ENCODE results near the gene KCNT2.

The KCNT2 gene

DNA sequence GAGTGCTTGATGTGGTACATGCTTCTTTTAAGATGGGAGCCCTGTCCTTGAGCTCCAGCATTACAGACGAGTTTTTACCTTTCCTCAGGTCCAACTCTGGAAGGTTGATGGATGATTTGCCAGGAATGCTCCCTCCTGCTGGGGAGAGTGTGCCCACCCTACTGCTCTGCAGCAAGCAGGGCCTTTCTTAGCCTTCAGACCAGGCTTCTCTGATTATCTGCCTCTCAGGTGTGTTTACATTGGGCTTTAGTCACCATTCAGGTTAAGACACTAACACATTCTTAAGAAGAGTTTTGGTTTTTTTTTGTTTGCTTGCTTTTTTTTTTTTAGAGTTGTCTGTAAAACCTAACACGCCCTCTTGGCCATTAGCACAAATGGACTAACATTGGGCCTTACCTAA lies 301.8 kb downstream of the KCNT2 start:
- Histone ChIP-seq H3K9me3 (ENCODE audit: control insufficient read depth, insufficient read depth, low read depth, low read length) (no peaks in the 10 kb centered on the region), H3K4me3 (ENCODE audit: low read depth, low read length) (no peak overlapping the region), H3K36me3 (ENCODE audit: control insufficient read depth in 2 of 2, insufficient read depth in 1 of 2, low read length in 2 of 2) (no peaks in the 10 kb centered on the region), H3K4me1 (ENCODE audit: control insufficient read depth, insufficient read depth, low read length) (no peaks in the 10 kb centered on the region), H3K27ac (ENCODE audit: extremely low read depth, low read depth, low read length) (no peak overlapping the region)
- TF ChIP-seq ZNF654 (tag by site-specific recombination; IDR thresholded peaks at IDR 0.05; ENCODE audit: low read depth) (no peak), ZSCAN16 (tag by site-specific recombination; IDR thresholded peaks at IDR 0.05) (no peak), SCRT1 (tag by site-specific recombination; IDR thresholded peaks at IDR 0.05; ENCODE audit: borderline replicate concordance) (no peak), ZNF354C (tag by site-specific recombination; IDR thresholded peaks at IDR 0.05; ENCODE audit: borderline replicate concordance, low read depth) (no peak), OVOL3 (tag by site-specific recombination; IDR thresholded peaks at IDR 0.05) (no peak), RBAK (tag by site-specific recombination; IDR thresholded peaks at IDR 0.05) (no peak), ZNF274 (IDR thresholded peaks at IDR 0.05; ENCODE audit: low read length) (no peak), ZNF274 (tag by site-specific recombination; IDR thresholded peaks at IDR 0.05; ENCODE audit: borderline replicate concordance) (no peak), MYNN (tag by site-specific recombination; IDR thresholded peaks at IDR 0.05; ENCODE audit: borderline replicate concordance) (no peak), ZNF555 (tag by site-specific recombination; conservative IDR thresholded peaks at IDR 0.05) (no peak), ZNF776 (tag by site-specific recombination; IDR thresholded peaks at IDR 0.05; ENCODE audit: borderline replicate concordance) (no peak), GFI1B (tag by site-specific recombination; IDR thresholded peaks at IDR 0.05) (no peak), ZNF302 (tag by site-specific recombination; IDR thresholded peaks at IDR 0.05; ENCODE audit: low read depth) (no peak), ZNF664 (tag by site-specific recombination; IDR thresholded peaks at IDR 0.05) (no peak), ZNF335 (tag by site-specific recombination; conservative IDR thresholded peaks at IDR 0.05) (no peak), ZBTB1 (tag by site-specific recombination; IDR thresholded peaks at IDR 0.05) (no peak), ZNF404 (tag by site-specific recombination; IDR thresholded peaks at IDR 0.05) (no peak)
- TF ChIP-seq, protein P1, sequence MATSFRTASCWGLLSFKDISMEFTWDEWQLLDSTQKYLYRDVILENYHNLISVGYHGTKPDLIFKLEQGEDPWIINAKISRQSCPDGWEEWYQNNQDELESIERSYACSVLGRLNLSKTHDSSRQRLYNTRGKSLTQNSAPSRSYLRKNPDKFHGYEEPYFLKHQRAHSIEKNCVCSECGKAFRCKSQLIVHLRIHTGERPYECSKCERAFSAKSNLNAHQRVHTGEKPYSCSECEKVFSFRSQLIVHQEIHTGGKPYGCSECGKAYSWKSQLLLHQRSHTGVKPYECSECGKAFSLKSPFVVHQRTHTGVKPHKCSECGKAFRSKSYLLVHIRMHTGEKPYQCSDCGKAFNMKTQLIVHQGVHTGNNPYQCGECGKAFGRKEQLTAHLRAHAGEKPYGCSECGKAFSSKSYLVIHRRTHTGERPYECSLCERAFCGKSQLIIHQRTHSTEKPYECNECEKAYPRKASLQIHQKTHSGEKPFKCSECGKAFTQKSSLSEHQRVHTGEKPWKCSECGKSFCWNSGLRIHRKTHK (tag by site-specific recombination; IDR thresholded peaks at IDR 0.05), result no peak
- TF ChIP-seq, protein P2, sequence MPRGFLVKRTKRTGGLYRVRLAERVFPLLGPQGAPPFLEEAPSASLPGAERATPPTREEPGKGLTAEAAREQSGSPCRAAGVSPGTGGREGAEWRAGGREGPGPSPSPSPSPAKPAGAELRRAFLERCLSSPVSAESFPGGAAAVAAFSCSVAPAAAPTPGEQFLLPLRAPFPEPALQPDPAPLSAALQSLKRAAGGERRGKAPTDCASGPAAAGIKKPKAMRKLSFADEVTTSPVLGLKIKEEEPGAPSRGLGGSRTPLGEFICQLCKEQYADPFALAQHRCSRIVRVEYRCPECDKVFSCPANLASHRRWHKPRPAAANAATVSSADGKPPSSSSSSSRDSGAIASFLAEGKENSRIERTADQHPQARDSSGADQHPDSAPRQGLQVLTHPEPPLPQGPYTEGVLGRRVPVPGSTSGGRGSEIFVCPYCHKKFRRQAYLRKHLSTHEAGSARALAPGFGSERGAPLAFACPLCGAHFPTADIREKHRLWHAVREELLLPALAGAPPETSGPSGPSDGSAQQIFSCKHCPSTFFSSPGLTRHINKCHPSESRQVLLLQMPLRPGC (tag by site-specific recombination; IDR thresholded peaks at IDR 0.05), result no peak
- TF ChIP-seq, protein P3, sequence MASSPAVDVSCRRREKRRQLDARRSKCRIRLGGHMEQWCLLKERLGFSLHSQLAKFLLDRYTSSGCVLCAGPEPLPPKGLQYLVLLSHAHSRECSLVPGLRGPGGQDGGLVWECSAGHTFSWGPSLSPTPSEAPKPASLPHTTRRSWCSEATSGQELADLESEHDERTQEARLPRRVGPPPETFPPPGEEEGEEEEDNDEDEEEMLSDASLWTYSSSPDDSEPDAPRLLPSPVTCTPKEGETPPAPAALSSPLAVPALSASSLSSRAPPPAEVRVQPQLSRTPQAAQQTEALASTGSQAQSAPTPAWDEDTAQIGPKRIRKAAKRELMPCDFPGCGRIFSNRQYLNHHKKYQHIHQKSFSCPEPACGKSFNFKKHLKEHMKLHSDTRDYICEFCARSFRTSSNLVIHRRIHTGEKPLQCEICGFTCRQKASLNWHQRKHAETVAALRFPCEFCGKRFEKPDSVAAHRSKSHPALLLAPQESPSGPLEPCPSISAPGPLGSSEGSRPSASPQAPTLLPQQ (tag by site-specific recombination; IDR thresholded peaks at IDR 0.05), result no peak
- TF ChIP-seq, protein P4, sequence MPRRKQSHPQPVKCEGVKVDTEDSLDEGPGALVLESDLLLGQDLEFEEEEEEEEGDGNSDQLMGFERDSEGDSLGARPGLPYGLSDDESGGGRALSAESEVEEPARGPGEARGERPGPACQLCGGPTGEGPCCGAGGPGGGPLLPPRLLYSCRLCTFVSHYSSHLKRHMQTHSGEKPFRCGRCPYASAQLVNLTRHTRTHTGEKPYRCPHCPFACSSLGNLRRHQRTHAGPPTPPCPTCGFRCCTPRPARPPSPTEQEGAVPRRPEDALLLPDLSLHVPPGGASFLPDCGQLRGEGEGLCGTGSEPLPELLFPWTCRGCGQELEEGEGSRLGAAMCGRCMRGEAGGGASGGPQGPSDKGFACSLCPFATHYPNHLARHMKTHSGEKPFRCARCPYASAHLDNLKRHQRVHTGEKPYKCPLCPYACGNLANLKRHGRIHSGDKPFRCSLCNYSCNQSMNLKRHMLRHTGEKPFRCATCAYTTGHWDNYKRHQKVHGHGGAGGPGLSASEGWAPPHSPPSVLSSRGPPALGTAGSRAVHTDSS (tag by site-specific recombination; IDR thresholded peaks at IDR 0.05), result no peak
- CTCF ChIA-PET, result interaction anchor here (0.8 to 1.1 kb wide), 2 partner anchors 10 to 157 kb away, joined by 4 to 8 read pairs; no protein-coding TSS in a partner anchor
- POLR2A ChIA-PET, result no interaction called here
